ELF-1 (cell line): ENCODE measurements around the gene PLXNB1.
A peak's percentile ranks its signal among the peaks of the same experiment; 100 is the strongest.

ENCODE experiments used
- DNase-seq: peaks from one replicate; pipeline ENCODE4 v3.0.0-alpha.2; 2016; ENCODE audit warnings: low read depth, low spot score

The PLXNB1 gene

DNA sequence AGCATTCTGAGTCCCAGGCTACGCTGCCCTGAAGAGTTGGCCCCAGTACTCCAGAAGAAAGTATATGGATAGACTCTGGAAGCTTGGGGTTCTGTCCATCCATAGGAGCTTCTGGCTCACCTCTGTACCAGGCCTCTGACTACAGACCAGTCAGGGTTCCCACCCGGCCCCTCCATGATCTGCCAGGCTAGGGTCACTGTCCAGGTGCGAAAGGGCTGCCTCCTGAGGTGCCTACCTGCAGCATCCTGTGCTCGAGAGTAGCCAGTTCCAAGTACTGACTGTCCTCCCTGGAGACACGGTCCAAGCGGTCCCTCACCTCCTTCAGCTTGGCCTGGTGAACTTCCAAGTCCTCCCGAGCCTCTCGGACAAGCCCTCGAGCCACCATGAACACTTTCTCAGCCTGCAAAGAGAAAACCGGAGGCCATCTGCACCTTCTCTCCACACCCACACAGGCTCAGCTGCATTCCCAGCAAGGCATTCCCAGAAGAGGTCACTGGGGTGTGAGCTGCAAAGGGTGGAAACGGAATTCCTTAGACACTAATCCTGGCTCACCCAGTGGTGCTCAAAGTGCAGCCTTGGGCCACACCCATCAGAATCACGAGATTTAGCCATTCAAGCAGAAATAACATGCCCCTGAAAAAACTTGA is 3.7 kb upstream of the PLXNB1 start:
- DNase-seq, result peak; percentile 44

DNA sequence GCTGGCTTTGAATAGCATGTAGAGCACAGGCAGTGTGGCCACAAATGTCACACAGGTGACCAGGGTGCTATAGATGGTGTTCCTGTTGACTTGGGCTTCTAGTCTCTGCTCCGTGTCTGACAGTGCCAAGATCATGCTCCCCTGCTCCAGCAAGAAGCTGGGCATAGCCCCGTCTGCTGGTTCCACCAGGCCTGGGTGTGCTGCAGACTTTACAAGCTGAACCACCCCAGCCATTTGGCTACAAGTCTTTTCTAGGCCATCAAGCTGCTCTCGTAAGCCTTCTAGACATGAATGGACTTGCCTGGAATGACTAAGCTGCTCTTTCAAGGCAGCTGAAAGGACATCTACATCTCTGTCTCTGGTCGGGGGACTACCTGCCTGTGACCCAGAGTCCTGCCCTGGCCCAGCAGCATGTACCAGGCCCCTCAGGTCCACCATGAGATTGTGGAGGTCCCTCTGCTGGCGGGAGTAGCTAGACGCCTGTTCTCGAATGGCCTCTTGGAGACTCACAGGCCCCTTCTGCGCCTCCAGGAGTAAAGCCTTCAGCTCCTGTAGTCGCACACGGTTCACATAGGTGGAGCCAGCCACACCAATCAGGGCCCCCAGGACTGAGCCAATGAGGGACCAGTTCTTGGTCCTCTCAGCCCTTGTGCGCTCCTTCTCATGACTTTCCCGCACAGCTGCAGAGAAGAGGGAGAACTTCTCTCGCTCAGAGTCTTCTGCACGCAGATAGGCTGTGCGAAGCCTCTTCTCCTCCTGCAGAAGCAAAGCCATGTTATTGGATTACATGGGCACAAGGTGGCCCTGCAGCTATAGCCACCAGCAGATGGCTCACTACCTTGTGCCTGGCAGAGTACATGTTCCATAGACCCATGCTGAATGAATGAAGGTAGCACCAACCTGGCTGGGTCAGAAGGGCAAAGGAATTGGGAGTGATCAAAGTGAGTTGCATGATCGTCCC is 2.8 kb upstream of the PLXNB1 start:
- peak; percentile 86 for DNase-seq

DNA sequence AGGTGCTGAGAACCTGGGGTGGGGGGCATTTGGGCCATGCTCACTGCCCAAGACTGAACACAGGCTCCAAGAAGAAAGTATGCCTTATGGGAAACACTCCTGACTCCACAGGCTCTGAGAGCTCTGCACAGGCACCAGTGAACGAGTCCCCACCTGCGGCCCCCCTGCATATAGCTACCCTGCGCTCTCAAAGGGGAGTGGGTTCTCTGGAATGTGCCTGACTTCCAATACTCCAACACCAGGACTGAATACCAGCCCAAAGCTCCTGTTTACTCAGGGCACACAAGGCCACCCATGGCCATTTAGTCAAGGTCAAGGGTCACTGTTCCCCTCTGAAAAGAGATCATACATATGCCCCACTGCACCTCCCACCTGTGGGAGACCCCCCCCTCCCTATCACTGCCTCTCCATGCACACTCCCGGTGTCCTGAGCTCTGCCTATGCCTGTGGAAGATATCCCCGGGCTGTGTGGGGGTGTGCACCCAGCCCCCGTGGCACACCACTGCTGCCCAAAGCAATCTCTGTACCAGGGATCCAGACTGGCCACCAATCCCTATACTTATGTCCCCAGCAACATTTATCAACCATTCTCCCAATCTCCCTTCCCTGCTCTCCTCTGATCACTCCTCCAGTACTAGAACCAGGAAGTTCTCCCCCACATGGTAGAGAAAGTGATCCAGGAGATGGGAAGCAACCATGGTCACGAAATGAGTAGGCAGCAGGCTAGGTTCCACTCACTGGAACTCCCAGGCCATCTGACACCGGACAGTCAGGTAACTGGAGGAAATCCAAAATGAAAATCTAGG is 1.5 kb upstream of the PLXNB1 start:
- DNase-seq, result no peak

DNA sequence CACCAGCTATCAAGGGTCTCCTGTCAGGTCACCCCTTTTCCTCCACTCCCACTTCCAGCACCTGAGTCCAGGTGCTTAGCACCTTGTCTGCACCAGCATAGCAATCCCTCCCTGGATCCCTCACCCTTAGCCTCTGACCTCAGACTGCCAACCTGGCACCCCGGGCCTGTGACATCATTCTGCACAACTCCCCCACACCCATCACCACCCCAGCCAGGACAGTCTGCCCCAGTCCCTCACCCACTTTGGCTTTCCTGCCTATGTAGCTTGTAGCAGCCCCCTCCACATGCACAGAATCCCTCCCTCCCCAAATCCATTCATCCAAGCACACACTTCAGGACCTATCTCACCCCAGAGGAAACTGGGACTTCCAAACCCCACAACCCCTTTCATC is 819 bp upstream of the PLXNB1 start:
- DNase-seq, result no peak

DNA sequence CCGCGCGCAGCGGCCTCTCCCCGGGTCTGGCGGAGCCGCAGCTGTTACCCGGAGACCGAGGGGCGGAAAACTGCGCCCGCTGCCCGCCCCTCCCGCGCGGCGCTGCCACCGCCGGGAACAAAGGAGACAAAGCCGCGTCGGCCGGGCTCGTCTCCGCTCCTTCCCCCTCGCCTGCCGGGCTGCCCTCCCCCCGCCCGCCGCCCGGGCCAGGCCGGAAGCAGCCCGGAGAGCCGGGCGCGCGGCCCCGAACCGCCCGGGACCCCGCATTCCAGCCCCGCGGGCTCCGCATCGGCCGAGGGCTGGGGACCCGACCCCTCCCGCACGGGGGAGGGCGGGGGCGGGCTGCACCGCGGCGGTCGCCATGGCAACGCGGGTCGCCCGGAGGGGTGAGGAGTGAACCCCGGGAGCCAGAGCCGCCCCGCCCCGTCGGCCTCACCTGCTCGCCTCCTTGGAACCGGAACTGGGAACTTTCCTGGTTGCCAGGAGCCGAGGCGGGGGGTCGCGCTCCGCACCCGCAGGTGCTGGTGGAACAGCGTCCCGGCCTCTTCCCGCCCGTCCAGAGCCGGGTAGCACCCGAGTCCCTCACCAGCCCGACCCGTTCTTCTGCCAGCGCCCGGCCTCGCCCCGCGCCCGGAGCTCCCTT is 448 bp downstream of the PLXNB1 start:
- DNase-seq, result peak; percentile 58

DNA sequence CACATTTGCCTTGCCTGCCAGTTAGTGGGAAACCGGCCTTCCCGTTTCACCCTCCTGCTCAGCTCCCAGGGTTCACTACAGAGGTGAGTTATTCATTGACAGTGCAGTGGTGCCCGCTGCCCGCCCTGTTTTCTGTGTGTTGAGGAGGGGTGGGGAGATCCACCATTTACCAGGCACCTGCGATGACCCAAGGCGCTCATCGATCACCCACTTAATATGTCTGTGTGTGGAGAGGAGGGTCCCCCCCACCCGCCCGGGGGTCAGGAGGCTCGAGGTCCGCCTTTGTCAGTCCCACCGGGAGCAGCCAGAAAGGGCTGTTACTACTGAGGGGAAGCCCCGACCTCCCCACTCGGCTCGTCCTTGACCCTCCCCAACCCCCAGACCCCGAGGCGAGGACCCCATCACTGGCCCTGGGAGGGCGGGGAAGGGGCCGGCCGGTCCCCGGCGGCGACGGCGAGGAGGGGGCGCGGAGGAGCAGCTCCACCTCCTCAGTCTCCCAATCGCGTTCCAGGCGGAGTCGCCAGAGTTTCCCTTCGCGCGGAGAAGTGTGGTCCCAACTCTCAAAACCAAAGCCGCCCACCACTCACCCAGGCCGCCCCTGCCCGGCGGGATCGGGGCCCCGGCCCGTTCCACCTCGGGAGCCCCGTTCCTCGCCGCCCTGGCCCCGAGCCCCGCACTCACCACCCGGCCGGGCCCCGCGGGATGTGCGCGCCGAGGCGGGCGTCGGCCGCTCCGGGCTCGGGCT is 1.1 kb downstream of the PLXNB1 start:
- DNase-seq, result peak; percentile 36

DNA sequence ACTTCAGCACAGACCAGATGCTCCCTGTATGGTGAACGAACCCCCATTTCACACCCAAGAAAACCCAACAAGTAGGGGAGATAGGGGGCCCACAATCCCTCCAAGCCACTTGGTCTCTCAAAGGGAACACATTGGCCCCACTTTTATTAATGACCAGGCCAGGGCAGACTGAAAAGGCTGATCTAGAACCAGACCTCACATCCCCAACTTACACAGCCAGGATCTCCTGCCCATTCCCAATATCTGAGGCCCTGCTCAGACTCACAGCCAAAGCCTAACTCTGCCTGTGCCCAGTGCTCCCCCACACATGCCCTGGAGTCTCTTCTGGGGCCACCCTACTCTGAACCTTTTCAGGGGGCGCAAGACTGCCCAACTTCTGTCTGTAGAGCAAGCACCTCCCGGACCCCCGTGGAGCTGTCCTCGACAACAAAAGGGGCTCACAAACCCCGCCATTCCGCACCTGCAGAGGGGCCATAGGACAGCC is 1.8 kb downstream of the PLXNB1 start:
- no peak for DNase-seq

DNA sequence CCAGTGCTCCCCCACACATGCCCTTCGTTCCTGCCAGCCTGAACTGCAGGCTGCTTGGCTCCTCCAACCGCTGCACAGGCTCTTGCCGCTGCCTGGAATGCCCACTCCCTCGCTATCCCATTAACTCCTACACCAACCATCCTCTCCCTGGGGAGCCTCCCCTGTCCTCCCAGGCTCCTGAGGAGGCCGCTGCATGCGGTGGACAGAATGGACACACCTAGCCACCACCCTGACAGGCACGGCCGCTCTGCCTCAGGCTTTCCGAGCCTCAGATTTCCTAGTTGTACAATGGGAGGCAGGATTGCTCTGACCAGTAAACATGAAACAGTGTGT is 2.3 kb downstream of the PLXNB1 start:
- no peak for DNase-seq

DNA sequence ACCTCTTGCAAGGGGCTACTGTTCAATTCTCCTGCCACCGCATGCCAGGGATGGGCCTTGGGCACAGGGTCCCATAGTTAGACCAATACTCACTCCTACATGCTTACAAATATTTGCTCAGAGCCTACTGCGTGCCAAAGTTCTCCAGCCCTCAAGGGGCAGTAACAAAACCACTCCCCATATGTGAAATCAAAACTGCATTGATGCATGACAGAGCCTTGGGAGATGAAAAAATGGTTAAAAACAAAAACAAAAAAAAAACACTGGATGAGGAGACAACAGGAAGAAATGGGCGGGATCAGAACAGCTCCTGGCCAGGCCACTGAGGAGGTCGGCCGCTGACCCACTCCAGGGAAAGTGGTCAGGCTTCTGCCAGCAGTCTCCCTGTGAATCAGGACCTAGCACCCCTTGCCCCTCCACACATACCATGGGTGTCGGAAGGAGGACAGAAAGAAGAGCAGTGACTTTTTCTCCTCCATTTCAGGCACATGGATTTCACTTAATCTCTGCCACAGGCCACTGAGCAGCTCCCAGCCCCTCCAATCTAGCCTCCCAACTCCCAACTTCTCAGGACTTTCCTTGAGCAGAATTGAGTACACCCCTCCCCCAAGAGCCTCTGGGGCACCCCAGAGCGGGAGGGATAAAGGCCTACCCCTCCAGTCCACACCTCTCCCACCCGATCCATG is 2.8 kb downstream of the PLXNB1 start:
- DNase-seq, result no peak

DNA sequence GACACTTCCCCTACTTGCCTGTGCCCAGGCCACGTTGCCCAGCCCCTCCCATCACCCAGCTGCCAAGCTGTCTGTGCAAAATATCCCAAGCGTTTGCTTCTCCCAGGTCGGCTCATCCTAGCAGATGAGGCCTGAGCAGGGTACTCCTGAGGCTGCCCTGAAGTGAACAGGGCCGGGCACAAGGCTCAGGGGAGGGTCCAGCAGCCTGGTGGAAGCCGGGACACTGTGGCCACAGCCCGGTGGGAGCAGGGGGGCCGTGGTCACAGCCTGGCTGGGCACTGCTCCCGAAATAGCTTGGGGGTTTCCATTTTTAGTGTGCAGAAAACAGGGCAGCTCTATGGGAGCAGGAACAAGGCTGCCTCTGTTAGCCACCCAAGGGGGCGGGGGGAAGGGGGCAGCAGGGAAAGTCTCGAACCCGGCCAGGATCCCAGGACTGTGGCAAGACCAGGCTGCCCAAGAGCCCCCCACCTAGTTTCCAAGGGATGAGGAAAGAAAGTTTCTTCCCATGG is 3.4 kb downstream of the PLXNB1 start:
- DNase-seq, result no peak

DNA sequence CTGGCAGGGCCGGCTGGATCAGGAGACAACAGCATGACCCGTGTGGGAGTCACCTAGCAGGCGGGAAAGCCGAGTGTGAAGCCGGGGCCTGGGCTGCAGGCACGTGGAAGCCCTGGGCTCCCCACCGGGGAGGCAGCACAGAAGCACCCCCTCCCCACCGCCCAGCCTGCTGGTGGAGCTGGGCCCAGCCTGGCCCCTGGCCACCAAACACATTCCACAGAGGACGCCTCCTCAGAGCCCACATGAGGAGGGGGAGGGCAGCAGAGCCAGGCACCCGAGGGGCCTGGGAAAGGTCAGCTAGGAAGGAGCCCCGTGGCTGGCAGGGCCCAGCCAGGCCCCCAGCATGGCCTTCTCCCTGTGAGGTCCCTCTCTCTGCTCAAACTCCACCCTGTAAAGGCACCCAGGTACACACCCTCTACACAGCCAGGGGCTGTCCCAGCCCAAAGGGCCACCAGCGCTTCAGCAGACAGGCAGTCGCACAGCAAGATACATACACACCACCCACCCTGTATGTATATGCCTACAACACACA is 4.5 kb downstream of the PLXNB1 start:
- DNase-seq, result peak; percentile 44

DNA sequence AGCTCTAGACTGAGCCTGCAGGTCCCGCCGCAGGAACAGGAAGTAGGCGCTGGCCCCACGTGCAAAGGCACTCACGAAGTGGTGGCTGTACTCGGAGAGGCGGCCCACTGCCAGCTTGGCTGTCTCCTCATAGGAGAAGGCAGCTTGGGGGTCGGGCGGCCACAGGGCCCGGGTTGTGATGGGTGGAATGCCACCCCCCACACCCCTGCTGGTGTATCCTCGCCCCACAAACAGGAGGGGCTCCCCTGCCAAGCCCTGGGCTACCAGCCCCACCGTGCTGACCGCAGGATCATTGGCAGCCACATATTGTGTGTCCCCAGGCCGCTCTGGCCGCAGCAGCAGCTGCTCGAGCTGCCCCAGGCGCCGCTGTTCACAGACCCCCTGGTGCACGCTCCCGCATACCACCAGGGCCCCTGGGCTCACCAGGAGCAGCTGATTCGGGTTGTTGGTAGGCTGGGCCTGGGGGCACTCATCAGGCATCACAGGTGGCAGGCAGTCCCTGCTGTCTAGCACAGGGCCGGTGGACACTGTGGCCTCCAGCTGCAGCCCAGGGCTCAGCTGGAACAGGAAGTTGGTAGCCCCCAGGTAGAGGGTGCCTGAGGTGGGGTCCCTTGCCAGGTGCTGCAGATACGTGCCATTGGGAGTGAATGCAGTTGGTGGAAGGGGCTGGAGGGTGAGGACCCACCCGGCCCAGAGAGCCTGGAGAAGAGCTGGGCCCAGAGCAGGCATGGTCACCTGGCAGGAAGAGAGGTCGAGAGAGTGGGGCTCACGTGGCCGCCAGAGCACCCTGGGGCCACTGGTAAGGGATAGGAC is 5.8 kb downstream of the PLXNB1 start:
- peak; percentile 58 for DNase-seq

DNA sequence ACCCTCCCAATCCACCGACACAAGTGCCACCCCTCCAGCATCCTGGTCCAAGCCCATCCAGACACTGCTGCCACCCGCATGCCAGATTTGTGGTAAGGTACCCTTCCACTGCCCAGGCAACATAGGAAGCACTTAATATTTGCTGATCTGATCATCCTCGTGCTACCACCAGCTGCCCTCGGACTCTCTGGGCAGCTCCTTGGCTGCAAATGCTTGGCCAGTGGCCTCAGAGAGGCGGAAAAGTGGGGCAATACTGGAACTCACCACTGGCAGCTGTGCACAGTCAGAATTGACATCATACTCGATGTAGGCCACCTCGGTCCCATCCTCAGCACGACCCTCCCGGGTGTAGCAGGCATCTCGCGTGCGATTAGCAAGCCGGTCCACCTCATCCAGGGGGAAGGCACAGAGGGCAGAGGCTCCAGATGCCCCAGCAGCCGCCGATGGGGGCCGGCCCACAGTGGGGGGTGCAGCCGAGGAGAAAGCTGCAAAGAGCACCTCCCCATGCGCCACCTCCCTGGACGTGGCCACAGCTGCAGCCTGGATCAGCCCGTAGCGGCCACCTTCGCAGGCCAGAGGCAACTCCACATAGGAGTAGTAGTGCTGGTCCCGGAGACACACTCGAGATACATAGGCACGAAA is 6.5 kb downstream of the PLXNB1 start:
- no peak for DNase-seq

DNA sequence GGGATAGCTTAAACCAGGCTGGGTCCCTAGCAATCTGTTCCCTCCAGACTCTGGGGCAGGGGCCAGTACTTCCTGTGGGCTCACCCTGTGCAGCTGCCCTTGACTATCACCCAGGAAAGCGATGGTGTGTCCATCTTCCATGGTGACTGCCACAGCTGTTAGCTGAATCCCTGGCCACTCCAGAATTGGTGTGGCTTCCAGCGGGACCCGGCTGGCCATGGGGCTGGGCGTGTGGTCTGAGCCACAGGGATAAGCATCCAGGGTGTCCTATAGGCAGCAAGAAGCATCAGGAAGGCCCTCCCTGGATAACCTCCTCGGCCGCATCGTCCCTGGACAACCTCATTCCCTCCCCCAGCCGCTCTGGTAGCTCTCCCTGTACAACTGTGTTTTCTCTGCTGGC is 7.2 kb downstream of the PLXNB1 start:
- no peak for DNase-seq

DNA sequence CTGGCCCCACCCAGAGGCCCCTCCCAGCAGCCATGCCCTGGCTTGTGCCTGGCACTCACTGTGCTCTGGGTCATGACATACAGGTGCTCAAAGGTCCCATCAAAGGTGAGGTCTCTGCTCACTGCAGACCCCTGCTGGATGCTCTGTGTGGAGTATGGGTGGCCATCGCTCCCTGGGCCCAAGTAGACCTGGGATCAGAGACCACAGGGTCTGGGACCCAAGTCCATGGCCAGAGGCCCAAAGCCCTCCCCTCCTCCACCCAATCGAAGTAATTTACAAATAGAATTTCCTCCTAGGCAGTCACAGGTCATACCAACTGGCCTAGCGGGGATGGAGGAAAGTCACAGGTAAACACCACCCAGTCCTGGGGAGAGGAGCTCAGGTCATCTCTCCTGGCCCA is 7.6 kb downstream of the PLXNB1 start:
- DNase-seq, result no peak

DNA sequence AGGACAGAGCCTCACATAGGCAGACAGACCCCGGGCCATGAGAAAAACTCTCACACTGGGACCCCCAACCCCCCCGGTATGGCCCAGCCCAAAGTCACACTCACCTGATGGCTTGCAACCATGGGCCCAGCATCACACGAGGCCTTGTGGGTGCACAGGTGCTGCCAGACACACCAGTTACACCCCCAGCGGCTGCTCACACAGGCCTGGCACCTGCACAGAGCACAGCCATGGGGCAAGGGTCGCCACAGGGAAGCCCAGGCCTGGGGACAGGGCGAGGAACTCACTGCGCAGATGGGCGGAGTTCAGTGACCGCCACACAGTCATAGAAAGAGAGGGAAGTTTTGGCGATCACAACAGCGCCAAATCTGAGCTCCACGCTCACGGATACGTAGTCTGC is 9.3 kb downstream of the PLXNB1 start:
- DNase-seq, result no peak

DNA sequence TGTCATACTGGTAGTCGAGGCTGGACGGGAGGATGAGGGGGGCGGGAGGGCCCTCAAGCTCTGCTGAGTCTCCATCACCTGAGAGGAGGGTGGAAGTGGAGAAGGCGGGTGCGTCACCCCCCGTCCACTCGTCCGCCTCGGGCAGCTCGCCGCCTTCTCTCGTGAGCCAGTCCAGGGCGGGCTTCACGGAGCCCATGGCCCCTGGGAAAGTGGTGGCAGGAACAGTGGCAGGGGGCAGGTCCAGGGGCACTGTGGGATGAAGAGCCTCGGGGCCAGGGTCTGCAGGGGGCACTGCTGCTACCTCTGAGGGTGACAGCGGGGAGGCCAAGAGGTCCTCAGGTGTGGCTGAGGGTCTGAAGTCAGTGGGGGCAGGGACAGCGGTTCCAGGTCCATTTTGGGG is 10.3 kb downstream of the PLXNB1 start:
- no peak for DNase-seq

DNA sequence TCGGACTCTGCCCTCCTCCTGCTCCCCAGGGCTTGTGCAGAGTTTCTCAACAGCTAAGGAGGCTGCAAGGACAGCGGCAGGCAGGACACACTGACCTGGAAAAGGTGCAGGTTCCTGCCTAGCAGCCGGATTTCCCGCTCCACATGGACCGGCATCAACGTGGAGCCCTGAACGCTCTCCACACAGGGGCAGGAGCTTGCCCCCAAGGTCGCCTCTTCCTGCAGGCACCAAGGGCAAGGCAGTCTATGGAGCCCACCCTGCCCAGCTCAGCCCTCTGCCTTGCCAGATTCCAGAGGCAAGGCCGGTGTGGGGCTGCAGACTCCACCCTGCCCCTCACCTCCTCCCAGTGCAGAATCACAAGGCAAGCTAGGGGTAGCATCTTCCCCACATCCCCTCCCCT is 10.7 kb downstream of the PLXNB1 start:
- no peak for DNase-seq

DNA sequence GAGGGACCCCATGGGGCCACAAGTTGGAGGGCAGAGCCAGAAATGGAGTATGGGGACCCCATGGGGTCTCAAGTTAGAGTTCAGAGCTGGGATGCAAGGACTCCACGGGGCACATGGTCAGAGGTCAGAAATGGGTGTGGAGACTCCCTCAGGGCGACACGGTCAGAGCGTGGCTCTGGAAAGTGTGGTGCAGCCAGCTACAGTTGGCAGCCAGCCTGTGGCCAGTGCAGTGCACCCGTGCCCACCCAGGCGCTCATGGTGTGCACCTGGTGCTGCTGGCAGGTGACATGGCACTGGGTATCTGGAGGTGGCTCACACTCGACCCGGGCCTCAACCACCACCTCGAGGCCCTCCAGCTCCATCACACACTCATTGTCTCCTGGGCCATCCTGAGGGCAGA is 11.2 kb downstream of the PLXNB1 start:
- no peak for DNase-seq
